Liver (tissue), 9 donors: ENCODE measurements around the gene MEGF10. TPM values are rescaled to one million over a fixed set of nuclear protein-coding genes. Genes with fewer than 3 reads are reported as not detected.

Source experiments
- DNase-seq: peaks from one replicate; pipeline ENCODE4 v3.0.0-alpha.2; 2017; ENCODE audit warnings: low spot score
- H3K27ac ChIP-seq, 2 donors: one replicate each; pipeline ENCODE4 v1.7.0; 2013; ENCODE audit warnings: inconsistent platforms in 2 of 2, low read length in 2 of 2, control low read depth in 1 of 2, low read depth in 1 of 2, mild to moderate bottlenecking in 1 of 2
- H3K27me3 ChIP-seq, 4 donors: one replicate each; pipeline versions ENCODE4 v1.6.1 to v1.7.0; 2013; ENCODE audit warnings: low read length in 3 of 4, inconsistent platforms in 1 of 4, mild to moderate bottlenecking in 1 of 4, moderate library complexity in 1 of 4; ENCODE audit not compliant: control insufficient read depth in 4 of 4, insufficient read depth in 4 of 4
- H3K36me3 ChIP-seq, 4 donors: one replicate each; pipeline versions ENCODE4 v1.6.1 to v1.7.0; 2013; ENCODE audit warnings: low read length in 3 of 4, mild to moderate bottlenecking in 3 of 4, low read depth in 1 of 4, moderate library complexity in 1 of 4; ENCODE audit not compliant: control insufficient read depth in 4 of 4, insufficient read depth in 3 of 4
- H3K4me1 ChIP-seq, 4 donors: one replicate each; pipeline versions ENCODE4 v1.6.1 to v1.7.0; 2013; ENCODE audit warnings: low read length in 3 of 4, mild to moderate bottlenecking in 3 of 4, moderate library complexity in 1 of 4; ENCODE audit not compliant: control insufficient read depth in 4 of 4, insufficient read depth in 4 of 4
- H3K4me3 ChIP-seq, 3 donors: one replicate each; pipeline versions ENCODE4 v1.6.1 to v1.7.0; 2013; ENCODE audit warnings: low read length in 3 of 3, control low read depth in 1 of 3, low read depth in 1 of 3, mild to moderate bottlenecking in 1 of 3
- H3K9ac ChIP-seq, 2 donors: one replicate each; pipeline ENCODE4 v1.7.0; 2013; ENCODE audit warnings: low read length in 2 of 2, mild to moderate bottlenecking in 2 of 2, moderate library complexity in 2 of 2, control low read depth in 1 of 2, low read depth in 1 of 2
- H3K9me3 ChIP-seq, 4 donors: one replicate each; pipeline versions ENCODE4 v1.6.1 to v1.7.0; 2013; ENCODE audit warnings: low read length in 3 of 4; ENCODE audit not compliant: control insufficient read depth in 4 of 4
- FOXA1 ChIP-seq: IDR thresholded peaks from 2 replicates; pipeline ENCODE4 v1.6.1; 2016; ENCODE audit warnings: antibody characterized with exemption
- FOXA2 ChIP-seq: IDR thresholded peaks from 2 replicates; pipeline ENCODE4 v1.6.1; 2016; ENCODE audit warnings: antibody characterized with exemption
- GABPA ChIP-seq, 2 donors: IDR thresholded peaks in 1 of 2; conservative IDR thresholded peaks in 1 of 2; 2 replicates each; pipeline ENCODE4 v1.6.1; 2016; ENCODE audit warnings: antibody characterized with exemption in 2 of 2, mild to moderate bottlenecking in 1 of 2, moderate library complexity in 1 of 2
- HNF4A ChIP-seq, 2 donors: conservative IDR thresholded peaks; 2 replicates each; pipeline ENCODE4 v1.6.1; 2016; ENCODE audit warnings: antibody characterized with exemption in 2 of 2, mild to moderate bottlenecking in 2 of 2
- HNF4G ChIP-seq: IDR thresholded peaks from 2 replicates; pipeline ENCODE4 v1.6.1; 2016; ENCODE audit warnings: antibody characterized with exemption
- JUND ChIP-seq, 2 donors: IDR thresholded peaks; 2 replicates each; pipeline ENCODE4 v1.6.1; 2016; ENCODE audit warnings: antibody characterized with exemption in 2 of 2
- RAD21 ChIP-seq, 2 donors: IDR thresholded peaks; 2 replicates each; pipeline ENCODE4 v1.6.1; 2016; ENCODE audit warnings: antibody characterized with exemption in 2 of 2, mild to moderate bottlenecking in 2 of 2
- RXRA ChIP-seq, 2 donors: IDR thresholded peaks; 2 replicates each; pipeline ENCODE4 v1.6.1; 2017 to 2018; ENCODE audit warnings: antibody characterized with exemption in 2 of 2, mild to moderate bottlenecking in 1 of 2
- SP1 ChIP-seq: IDR thresholded peaks from 2 replicates; pipeline ENCODE4 v1.6.1; 2018; ENCODE audit warnings: antibody characterized with exemption, mild to moderate bottlenecking
- TAF1 ChIP-seq: conservative IDR thresholded peaks from 2 replicates; pipeline ENCODE4 v1.6.1; 2016; ENCODE audit warnings: antibody characterized with exemption, mild to moderate bottlenecking
- YY1 ChIP-seq: IDR thresholded peaks from 2 replicates; pipeline ENCODE4 v1.6.1; 2016; ENCODE audit warnings: antibody characterized with exemption, mild to moderate bottlenecking
- WGBS: extraction: QIAGEN DNeasy Blood & Tissue Kit; methylation state at CpG from one replicate; pipeline ENCODE4 v1.1.7; 2013; 5-methylcytosine and 5-hydroxymethylcytosine counted together
- polyA plus RNA-seq, 2 donors: library from polyadenylated mRNA; stranded (reverse) in 1 of 2; unstranded in 1 of 2; fragments of 200-250 nt in 1 of 2; fragments of >200 nt in 1 of 2; fragmentation: Nextera tagmentation in 1 of 2; extraction: Ambion mirVana in 1 of 2; gene quantifications; one replicate each; pipeline versions ENCODE4 v1.2.1 to v1.2.3, GENCODE V29; 2013 to 2015
- total RNA-seq, 2 donors: library from RNA; depleted of rRNA; stranded (reverse); fragments of >200 nt; gene quantifications; one replicate each; pipeline ENCODE4 v1.2.3, GENCODE V29; 2014
- TF ChIP-seq, protein P1 (sequence below): fragments of 150-350 bp; IDR thresholded peaks from 2 replicates; pipeline ENCODE4 v1.5.1; 2017; ENCODE audit warnings: improper control_type of control experiment, low read depth, low read length; ENCODE audit not compliant: missing input control
- TF ChIP-seq, protein P2 (sequence below): IDR thresholded peaks from 2 replicates; pipeline ENCODE4 v1.6.1; 2016; ENCODE audit warnings: antibody characterized with exemption
- TF ChIP-seq, protein P3 (sequence below): IDR thresholded peaks from 2 replicates; pipeline ENCODE4 v1.6.1; 2016; ENCODE audit warnings: antibody characterized with exemption
- TF ChIP-seq, protein P4 (sequence below): IDR thresholded peaks from 2 replicates; pipeline ENCODE4 v1.6.1; 2016; ENCODE audit warnings: antibody characterized with exemption, mild to moderate bottlenecking
- donor health status: healthy.
- donor health status: healthy.
- donor health status: healthy.
- donor health status: healthy.
- donor health status: healthy.

The MEGF10 gene
- total and polyA plus RNA-seq, 4 donors: 0.05 to 1.0 (median 0.33) TPM; not detected in 1

DNA sequence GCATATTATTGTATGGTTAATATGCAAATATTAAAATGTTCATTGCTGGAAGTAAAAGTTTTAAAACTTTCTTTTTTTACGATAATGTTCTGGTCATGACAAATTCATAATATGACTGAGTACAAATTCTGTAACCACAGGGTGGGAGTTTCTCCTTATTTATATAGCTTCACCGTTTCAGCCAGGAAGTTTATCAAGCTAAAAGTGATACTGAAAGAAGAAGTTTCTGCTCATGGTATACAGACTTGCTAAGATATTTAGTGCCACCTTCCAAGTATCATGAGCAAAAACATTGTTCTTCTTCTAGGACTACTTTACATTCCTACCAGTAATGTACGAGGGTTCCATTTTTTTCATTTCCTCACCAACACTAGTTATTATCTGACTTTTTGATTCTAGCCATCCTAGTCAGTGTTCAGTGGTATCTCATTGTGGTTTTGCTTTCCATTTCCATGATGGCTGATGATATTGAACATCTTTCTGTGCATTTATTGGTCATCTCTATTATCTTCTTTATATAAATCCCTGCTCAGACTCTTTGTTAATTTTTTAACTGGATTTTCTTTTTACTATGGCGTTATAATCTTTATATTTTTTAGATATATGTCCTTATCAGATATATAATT lies 132.7 kb downstream of the MEGF10 start:
- Histone ChIP-seq H3K27ac (no peak overlapping the region), H3K4me3 (no peak overlapping the region), H3K9ac (no peak overlapping the region), H3K9me3 (no peaks in the 10 kb centered on the region), H3K36me3 (peaks cover 0 to 2% (median 0%) of the 10 kb centered on the region in 4 donors), H3K4me1 (peaks cover 0 to 3% (median 1%) of the 10 kb centered on the region in 4 donors), H3K27me3 (no peaks in the 10 kb centered on the region)
- no peak for DNase-seq
- TF ChIP-seq, protein P1, sequence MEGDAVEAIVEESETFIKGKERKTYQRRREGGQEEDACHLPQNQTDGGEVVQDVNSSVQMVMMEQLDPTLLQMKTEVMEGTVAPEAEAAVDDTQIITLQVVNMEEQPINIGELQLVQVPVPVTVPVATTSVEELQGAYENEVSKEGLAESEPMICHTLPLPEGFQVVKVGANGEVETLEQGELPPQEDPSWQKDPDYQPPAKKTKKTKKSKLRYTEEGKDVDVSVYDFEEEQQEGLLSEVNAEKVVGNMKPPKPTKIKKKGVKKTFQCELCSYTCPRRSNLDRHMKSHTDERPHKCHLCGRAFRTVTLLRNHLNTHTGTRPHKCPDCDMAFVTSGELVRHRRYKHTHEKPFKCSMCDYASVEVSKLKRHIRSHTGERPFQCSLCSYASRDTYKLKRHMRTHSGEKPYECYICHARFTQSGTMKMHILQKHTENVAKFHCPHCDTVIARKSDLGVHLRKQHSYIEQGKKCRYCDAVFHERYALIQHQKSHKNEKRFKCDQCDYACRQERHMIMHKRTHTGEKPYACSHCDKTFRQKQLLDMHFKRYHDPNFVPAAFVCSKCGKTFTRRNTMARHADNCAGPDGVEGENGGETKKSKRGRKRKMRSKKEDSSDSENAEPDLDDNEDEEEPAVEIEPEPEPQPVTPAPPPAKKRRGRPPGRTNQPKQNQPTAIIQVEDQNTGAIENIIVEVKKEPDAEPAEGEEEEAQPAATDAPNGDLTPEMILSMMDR: no peak
- TF ChIP-seq JUND (IDR thresholded peaks at IDR 0.05): no peak
- TF ChIP-seq, protein P2, sequence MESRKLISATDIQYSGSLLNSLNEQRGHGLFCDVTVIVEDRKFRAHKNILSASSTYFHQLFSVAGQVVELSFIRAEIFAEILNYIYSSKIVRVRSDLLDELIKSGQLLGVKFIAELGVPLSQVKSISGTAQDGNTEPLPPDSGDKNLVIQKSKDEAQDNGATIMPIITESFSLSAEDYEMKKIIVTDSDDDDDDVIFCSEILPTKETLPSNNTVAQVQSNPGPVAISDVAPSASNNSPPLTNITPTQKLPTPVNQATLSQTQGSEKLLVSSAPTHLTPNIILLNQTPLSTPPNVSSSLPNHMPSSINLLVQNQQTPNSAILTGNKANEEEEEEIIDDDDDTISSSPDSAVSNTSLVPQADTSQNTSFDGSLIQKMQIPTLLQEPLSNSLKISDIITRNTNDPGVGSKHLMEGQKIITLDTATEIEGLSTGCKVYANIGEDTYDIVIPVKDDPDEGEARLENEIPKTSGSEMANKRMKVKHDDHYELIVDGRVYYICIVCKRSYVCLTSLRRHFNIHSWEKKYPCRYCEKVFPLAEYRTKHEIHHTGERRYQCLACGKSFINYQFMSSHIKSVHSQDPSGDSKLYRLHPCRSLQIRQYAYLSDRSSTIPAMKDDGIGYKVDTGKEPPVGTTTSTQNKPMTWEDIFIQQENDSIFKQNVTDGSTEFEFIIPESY: no peak
- TF ChIP-seq HNF4A (conservative IDR thresholded peaks at IDR 0.05): no peak
- TF ChIP-seq, protein P3, sequence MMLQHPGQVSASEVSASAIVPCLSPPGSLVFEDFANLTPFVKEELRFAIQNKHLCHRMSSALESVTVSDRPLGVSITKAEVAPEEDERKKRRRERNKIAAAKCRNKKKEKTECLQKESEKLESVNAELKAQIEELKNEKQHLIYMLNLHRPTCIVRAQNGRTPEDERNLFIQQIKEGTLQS: no peak
- TF ChIP-seq, protein P4, sequence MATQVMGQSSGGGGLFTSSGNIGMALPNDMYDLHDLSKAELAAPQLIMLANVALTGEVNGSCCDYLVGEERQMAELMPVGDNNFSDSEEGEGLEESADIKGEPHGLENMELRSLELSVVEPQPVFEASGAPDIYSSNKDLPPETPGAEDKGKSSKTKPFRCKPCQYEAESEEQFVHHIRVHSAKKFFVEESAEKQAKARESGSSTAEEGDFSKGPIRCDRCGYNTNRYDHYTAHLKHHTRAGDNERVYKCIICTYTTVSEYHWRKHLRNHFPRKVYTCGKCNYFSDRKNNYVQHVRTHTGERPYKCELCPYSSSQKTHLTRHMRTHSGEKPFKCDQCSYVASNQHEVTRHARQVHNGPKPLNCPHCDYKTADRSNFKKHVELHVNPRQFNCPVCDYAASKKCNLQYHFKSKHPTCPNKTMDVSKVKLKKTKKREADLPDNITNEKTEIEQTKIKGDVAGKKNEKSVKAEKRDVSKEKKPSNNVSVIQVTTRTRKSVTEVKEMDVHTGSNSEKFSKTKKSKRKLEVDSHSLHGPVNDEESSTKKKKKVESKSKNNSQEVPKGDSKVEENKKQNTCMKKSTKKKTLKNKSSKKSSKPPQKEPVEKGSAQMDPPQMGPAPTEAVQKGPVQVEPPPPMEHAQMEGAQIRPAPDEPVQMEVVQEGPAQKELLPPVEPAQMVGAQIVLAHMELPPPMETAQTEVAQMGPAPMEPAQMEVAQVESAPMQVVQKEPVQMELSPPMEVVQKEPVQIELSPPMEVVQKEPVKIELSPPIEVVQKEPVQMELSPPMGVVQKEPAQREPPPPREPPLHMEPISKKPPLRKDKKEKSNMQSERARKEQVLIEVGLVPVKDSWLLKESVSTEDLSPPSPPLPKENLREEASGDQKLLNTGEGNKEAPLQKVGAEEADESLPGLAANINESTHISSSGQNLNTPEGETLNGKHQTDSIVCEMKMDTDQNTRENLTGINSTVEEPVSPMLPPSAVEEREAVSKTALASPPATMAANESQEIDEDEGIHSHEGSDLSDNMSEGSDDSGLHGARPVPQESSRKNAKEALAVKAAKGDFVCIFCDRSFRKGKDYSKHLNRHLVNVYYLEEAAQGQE: no peak
- TF ChIP-seq HNF4G: no peak
- no peak for TF ChIP-seq GABPA (IDR thresholded peaks at IDR 0.05 in 1 of 2, conservative IDR thresholded peaks at IDR 0.05 in 1 of 2)
- 85% methylated on average over 4 of the region's 4 CpGs for WGBS

DNA sequence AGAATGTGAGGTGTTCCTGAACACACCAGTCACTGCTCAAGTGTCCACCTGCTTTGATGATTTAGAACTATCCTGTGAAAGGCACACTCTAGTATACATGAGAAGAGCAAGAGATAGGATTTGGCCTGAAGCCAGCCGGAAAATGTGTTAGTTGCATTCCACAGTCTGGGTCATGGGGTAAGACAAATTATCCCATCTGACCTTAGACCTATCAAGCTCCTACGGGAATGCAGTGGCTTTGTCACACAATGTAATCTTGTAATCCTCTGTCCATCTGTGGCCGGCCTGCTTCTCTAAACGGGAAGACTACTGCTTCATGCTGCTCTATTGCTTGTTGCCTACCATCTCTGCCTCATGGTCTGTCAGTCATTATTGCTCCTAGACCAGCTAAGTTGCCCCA lies 134.4 kb downstream of the MEGF10 start:
- Histone ChIP-seq H3K9ac (no peak overlapping the region), H3K36me3 (peaks cover 0 to 2% (median 0%) of the 10 kb centered on the region in 4 donors), H3K4me1 (no peaks in the 10 kb centered on the region), H3K4me3 (no peak overlapping the region), H3K27me3 (no peaks in the 10 kb centered on the region), H3K9me3 (no peaks in the 10 kb centered on the region), H3K27ac (no peak overlapping the region)
- 50% methylated on average over 4 of the region's 4 CpGs for WGBS
- no peak for DNase-seq
- TF ChIP-seq RAD21 (IDR thresholded peaks at IDR 0.05): no peak
- no peak for TF ChIP-seq YY1
- TF ChIP-seq RXRA (IDR thresholded peaks at IDR 0.05): no peak
- TF ChIP-seq GABPA (IDR thresholded peaks at IDR 0.05 in 1 of 2, conservative IDR thresholded peaks at IDR 0.05 in 1 of 2): no peak
- no peak for TF ChIP-seq HNF4G
- TF ChIP-seq, protein P1: no peak
- TF ChIP-seq TAF1: no peak
- TF ChIP-seq, protein P4: no peak
- TF ChIP-seq FOXA2: no peak
- TF ChIP-seq SP1: no peak
- TF ChIP-seq, protein P3: no peak
- TF ChIP-seq FOXA1: no peak
